Left forelimb (tissue), 1 donor: ENCODE measurements around the gene ADAT2.
A peak's percentile ranks its signal among the peaks of the same experiment; 100 is the strongest.

Experiments
- DNase-seq: peaks from one replicate; pipeline ENCODE4 v3.0.0-alpha.2; 2018; ENCODE audit warnings: low spot score

ADAT2 gene

GRCh38 chr6:143397227-143398222 is 53.0 kb downstream of the ADAT2 start:
- DNase-seq = peak; percentile 69

- no peak for DNase-seq
These were observed 53.8 kb downstream of the ADAT2 start for GRCh38 chr6:143396497-143397226.

GRCh38 chr6:143395699-143396098 is 54.8 kb downstream of the ADAT2 start:
- DNase-seq = no peak

- DNase-seq = no peak
These were observed 56.1 kb downstream of the ADAT2 start for GRCh38 chr6:143394389-143394788.

- DNase-seq = no peak
These were observed 60.2 kb downstream of the ADAT2 start for GRCh38 chr6:143390278-143390677.

GRCh38 chr6:143385636-143386035 is 64.9 kb downstream of the ADAT2 start:
- no peak for DNase-seq

- no peak for DNase-seq
These were observed 73.6 kb downstream of the ADAT2 start for GRCh38 chr6:143376861-143377260.

- no peak for DNase-seq
These were observed 74.1 kb downstream of the ADAT2 start for GRCh38 chr6:143376375-143376774.

- no peak for DNase-seq
These were observed 75.4 kb downstream of the ADAT2 start for GRCh38 chr6:143375022-143375585.

GRCh38 chr6:143374014-143374413 is 76.5 kb downstream of the ADAT2 start:
- no peak for DNase-seq
